NCI-H128 (cell line): ENCODE measurements around the gene KLHL8.
"Not testable (repeated sequence)": the region's sequence is repeated elsewhere in the genome, so short reads cannot be mapped to it uniquely, and the experiment has no call there.

ENCODE experiments used
- DNase-seq: peaks from one replicate; lab custom pipeline; 2025; ENCODE audit not compliant: unreplicated experiment; lab: John Stamatoyannopoulos, UW

The KLHL8 gene

GRCh38 chr4:87228262-87228860 lies 7.9 kb upstream of the KLHL8 start:
- no peak for DNase-seq

DNA sequence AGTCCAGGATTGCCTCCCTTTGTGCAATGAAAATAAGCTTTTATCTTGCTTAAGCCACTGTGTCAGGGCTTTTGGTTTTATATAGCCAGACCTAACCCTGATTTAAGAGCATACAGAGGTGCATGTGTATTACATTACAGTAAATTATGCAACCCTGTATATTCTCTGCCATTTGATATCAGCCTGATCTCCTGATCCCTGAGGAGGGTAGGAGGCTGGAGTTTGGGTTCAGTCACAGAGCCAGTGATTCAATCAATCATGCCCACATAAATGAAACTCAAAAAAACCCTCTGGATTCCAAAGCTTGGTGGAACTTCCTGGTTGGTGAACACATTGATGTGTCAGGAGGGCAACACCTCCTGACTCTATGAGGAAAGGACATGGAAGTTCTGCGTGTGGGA lies 7.3 kb upstream of the KLHL8 start:
- DNase-seq = no peak

DNA sequence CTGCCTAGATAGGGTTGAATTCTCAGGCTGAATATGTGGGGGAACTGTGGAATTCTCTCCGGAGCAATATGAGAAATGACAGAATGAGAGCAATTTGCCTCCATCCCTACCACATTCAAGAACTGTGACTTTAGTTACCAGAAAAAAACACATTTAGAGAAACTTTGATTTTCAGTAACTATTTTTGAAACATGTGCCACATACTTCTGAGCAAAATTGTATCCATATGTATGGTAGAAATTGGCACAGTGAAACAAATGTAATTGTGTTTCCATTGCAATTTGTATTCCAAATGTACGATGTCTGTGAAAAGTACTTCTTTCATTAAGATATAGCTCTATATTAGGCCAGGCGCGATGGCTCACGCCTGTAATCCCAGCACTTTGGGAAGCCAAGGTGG lies 5.5 kb upstream of the KLHL8 start:
- no peak for DNase-seq

DNA sequence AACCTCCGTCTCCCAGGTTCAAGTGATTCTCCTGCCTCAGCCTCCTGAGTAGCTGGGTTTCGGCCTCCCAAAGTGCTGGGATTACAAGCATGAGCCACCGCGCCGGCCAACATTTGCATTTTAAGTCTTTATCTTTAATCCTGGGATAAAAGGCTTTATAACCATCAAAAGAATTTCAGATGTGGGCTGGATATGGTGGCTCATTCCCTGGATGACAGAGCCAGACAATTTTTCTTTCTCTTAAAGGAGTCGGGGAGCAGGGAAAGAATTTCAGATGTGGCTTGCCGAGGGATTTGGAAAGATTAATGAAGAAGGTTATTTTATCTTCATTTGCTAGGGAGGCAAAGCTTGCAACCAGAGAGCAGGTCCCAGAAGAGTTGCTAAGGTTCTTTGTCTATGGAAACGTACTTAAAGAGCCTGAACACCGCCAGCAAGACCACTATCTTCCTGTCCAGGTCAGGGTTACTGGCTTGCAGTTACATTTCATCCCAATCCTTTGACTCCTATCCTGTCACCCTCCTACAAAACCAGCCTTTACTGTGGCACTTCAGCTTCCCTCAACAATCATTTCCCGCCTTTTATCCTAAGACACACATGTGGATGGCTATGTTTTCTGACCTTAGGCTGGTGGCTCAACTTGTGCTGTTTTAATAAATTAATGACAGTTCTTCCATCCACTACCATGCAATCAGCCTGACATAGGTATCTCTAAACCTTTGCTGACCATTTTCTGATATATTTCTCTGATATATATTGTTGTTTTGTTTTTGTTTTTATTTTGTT lies 3.9 kb upstream of the KLHL8 start:
- DNase-seq = no peak

DNA sequence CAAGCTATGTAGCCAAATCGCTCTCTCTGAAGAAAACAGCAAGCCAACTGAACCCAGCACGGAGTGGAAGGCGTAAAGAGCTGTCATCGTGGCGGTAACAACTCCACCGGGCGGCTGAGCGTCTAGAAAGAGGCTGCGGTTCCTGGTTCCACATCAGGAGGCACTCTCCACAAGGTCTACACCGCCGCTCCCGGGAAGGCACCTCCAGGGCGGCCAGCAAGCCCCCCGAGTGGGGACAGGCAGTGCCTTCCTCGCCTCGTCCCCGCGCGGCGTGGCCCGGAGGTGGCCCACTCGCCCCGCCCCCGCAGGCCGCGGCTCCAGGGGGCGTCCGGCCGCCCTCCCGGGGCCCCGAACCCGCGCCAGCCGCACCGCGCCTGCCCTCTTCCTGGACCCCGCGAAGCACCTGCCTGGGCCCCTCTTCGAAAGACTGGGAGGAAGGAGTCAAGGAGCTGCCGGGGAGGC lies 755 bp downstream of the KLHL8 start:
- no peak for DNase-seq

DNA sequence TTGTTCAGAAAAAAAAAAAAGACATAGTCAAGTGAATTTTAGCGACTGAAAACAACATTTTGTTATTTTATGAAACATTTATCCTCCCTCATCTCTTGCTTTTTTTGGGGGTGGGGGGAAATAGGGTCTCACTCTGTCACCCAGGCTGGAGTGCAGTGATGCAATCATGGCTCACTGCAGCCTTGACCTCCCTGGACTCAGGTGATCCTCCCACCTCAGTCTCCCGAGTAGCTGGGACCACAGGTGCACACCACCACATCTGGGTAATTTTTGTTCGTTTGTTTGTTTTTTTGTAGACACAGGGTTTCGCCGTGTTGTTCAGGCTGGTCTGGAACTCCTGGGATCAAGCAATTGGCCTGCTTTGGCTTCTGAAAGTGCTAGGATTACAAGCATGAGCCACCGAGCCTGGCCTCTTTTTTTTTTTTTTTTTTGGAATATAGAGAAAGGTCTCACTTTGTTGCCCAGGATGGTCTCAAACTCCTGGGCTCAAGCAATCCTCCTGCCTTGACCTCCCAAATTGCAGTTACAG lies 3.1 kb downstream of the KLHL8 start:
- not testable (repeated sequence) for DNase-seq

DNA sequence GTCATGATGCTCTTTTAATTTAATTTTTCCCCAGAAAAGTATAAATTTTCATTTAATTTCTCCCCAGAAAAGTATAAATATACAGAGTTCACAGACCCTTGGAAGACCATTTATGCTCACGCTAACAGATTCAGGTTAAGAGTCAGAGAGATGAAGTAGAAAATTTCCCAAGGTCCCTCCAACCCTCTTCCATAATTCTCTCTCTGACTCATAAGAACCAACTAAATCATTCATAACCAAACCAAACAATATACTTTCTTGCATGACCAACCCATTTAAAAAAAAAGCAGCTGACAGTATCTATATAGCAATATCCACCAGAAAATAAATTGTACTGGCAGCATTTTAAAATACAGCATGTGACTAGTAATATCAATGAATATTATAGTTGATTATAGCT lies 3.9 kb downstream of the KLHL8 start:
- no peak for DNase-seq

DNA sequence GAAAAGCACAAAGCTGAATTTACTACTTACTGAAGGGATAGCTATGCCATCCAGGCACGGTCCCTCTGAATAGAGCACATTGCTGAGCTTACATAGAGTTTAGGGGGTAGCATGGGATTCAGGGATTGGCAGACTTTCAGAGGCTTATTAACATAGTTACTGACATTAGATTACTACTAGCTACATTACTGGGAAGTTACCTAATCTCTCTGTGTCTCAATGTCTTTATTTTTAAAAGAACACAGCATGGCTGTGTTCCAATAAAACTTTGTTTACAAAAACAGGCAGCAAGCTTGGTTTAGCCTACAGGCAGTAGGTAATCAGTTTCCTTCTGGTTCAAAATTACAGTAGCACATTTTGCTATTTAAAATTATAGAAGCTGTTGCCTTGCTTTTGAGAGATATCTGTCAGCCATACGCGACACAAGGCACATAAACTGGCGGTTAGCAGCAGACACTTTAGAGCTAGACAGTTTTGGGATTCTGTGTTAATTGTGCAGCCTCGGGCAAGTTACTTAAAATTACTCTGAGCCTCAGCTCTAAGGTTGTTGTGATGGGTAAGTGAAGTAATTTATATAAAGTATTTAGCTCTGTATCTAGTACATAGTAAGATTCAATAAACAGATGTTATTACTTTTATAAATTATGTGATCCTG lies 6.9 kb downstream of the KLHL8 start:
- no peak for DNase-seq

DNA sequence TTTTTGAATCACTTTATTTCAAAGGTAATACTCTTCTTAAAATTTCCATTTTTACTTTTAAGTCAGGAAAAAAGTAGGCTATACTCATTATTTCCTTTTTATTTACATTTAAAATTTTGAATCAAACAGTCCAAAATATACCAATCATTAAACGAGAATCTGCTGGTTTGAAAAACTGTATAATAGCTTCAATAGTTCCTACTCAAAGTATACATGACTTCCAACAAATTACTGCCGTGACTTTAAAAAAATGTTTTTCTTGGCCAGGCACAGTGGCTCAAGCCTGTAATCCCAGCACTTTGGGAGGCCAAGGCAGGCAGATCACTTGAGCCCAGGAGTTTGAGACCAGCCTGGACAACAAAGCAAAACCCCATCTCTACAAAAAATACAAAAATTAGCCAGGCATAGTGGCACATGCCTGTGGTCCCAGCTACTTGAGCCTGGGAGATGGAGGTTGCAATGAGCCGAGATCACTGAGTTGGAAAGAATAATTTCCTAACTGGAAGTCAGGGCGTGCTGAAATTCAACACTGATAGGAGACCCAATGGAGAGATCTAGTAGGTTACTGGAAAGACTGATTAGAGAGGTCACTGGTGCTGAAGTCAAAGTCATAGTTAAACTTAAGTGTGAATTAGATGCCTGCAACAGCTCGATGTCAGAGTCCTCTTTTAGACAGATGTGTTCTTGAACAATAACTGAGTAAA lies 9.0 kb downstream of the KLHL8 start:
- no peak for DNase-seq

DNA sequence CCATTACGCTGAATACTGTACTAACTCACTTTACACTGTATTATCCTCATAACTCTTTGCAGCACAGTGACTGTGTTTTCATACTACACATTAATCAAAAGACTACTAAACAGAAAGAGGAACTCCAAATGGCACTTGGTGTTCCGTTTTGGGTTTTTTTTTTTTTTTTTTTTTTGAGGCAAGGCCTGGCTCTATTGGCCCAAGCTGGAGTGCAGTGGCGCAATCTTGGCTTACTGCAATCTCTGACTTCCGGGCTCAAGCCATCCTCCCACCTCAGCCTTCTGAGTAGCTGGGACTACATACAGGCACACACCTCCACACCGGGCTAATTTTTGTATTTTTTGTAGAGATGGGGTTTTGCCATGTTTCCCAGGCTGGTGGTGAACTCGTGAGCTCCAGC lies 10.7 kb downstream of the KLHL8 start:
- DNase-seq = no peak

- no peak for DNase-seq
Measured at GRCh38 chr4:87209182-87209581, 11.2 kb downstream of the KLHL8 start.

- DNase-seq = no peak
Measured at GRCh38 chr4:87204559-87204958, 15.9 kb downstream of the KLHL8 start.

DNA sequence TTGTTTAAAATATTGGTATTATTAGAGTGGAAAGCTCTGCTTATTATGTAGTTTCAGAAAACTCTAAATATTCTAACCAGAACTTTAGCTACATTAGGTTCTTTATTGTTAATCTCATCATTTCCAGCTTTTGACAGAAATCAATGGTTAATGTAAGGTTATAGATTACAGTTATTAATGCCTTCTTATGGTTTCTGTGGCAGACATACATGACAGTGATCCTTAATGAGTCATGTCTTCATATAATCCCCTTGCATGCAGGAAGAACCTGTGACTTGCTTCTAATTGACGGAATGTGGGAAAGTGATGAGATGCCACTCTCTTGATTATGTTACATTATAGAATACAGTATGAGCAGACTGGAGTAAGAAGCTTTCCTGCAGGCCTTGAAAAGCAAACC lies 23.5 kb downstream of the KLHL8 start:
- no peak for DNase-seq

GRCh38 chr4:87196146-87196545 lies 24.3 kb downstream of the KLHL8 start:
- no peak for DNase-seq

DNA sequence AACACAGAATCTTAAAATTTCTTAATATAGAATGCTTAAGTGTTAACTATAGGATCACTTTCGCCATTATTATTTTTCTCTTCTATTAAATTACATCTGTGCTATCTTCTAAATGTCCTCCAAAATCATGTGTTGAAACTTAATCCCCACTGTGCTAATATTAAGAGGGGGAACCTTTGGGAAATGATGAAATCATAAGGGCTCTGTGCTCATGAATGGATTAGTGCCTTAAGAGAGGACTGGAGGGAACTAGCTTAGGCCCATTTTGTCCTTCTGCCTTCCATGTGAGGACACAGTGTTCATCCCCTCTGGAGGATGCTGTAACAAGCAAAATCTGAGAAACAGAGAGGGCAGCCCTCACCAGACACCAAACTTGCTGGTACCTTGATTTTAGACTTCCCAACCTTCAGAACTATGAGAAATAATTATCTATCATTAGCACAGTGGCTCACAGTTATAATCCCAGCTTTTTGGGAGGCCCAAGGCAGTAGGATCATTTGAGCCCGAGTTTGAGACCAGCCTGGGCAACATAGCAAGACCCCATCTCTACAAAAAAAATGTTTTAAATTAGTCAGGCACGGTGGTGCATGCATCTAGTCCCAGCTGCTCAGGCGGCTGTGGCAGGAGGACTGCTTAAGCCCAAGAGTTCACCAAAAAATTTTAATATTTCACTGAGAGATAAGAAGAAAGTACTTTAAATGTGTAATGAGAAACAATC lies 26.3 kb downstream of the KLHL8 start:
- no peak for DNase-seq

DNA sequence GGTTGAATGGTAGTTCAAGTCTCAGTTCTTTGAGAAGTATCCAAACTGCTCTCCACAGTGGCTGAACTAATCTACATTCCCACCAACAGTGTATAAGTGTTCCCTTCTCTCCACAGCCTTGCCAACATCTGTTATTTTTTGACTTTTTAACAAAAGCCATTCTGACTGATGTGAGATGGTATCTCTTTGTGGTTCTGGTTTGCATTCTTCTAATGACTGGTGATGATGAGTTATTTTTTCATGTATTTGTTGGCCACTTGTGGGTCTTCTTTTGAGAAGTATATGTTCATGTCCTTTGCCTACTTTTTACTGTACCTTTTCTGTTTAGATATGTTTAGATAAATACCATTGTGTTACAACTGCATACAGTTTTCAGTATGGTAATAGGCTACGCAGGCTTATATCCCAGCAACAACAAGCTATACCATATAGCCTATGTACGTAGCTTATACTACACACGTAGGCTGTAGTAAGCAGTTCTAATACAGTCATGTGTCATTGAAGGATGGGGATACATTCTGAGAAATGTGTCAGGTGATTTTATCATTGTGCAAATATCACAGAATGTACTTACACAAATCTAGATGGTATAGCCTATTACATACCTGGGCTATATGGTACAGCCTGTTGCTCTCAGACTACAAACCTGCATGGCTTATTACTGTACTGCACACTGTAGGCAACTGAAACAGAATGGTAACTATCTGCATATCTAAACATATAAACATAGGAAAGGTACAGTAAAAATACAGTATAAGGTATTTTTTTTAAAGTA lies 28.1 kb downstream of the KLHL8 start:
- DNase-seq = no peak

- no peak for DNase-seq
Measured at GRCh38 chr4:87188932-87189331, 31.5 kb downstream of the KLHL8 start.

- DNase-seq = no peak
Measured at GRCh38 chr4:87188048-87188447, 32.4 kb downstream of the KLHL8 start.

DNA sequence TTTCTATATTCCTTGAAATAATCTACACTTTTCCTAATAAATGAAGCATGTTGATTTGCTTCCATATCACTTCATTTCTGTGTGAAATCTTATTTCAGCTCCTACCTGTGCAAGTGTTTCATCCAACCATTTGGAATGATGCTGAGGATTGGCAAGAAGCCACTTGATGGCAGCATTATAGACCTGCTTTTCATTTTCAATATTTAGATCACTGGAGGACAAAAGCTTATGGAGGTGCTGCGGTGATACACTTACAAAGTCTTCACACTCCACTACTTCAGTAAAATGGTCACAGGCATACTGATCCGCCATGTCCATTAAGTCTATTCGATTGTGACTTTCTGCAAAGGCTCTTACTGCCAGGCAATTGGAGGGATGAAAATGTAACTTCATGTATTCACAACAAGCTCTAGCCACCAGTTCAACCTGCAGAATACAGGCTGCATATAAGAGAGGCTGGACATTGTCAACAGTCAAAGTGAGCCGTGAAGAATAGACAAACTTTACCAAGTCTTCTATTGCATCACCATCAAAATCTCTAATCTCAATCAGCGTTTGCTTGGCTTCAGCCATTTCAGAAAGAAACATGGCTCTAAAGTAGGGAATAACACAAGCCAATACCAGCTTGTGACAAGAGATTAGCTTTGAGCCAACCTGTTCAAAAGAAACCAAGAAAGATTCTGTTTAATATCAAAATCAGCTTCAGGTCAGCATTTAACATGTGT lies 35.1 kb downstream of the KLHL8 start:
- no peak for DNase-seq
